ENCODE results near the gene ALLC.

ALLC gene

GRCh38 chr2:3727397-3728045 is 69.5 kb downstream of the ALLC start:
- DNase-seq, result no peak

DNA sequence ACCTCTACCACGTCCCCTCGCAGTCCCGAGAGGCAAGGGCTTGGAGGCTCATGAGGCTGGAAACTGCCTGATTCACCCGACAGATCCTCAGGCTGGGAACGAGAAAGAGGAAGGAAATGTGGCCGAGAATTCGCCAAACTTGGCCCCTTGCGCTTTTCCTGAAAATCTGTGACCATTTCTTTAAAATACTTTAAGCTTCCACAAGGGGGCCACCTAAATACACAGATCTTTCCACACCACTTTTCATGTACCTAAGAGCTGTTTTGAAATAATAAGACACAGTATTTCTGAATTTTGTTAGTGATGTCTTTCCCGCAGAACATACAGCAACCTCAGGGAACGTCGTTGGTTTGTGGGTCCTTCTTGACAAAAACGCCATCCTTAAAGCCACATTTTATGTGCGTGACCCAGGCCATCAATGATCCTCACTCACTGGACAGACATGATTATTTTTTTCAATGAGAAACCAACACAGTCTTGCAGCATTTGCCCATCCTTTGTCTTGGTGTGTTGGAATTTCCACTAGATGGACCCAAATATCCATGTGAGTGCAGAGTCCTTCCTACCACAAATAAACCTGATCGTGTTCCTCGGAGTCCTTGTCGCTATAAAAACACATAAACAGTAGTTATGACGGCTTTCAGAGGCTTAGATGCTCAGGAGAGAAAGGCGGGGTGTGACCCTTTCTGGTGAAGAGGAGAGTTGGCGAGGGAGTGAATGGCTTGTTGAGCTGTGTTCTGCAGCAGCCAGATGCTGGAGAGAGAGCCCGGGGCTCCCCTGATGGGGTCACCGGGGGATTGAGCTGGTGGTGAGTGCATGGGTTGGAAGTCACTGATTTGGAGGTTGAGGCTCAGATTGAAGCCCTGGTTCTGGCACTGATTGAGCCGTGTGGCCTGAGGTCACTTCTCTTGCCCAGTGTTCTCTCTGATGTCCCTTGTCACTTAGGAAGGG is 70.4 kb downstream of the ALLC start:
- DNase-seq, result peak; percentile 58

GRCh38 chr2:3729055-3729448 is 71.1 kb downstream of the ALLC start:
- DNase-seq, result no peak

DNA sequence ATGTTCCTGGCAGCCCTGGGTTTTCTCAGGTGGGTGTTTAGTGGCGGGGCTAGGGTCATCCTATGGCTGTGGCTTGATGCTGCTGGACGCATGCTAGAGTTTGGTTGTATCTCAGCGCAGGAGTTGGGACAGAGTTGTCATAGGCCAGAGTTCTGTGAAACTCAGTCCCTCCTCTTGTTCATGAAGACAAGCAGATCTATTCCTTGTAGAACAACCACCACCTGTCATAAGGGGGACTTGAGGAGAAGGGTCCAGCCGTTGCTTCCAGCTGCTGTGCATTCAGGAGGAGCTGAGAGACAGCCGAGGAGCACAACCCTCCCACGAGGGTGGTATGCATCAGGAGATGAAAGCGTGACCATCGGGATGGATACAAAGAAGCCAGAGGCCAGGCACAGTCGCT is 71.8 kb downstream of the ALLC start:
- no peak for DNase-seq

DNA sequence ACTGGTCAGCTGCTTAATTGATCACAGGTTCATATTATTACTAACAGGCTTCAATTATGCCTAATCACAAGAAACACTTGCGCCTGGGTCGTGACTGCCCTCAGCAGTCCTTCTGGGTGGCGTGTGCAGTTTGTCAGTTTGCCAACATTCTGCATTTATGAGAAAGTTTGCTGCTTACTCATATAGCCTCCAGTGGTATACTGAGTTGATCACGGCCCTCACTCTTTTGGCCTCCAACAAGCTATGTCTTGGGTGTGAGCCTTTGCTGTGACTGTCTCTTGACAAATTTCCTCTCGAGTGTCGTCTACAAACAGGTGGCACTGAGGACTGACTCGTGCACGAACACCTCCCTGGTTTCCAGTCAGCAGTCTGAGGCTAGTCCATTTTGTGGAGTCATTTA is 72.6 kb downstream of the ALLC start:
- DNase-seq, result peak; percentile 65

DNA sequence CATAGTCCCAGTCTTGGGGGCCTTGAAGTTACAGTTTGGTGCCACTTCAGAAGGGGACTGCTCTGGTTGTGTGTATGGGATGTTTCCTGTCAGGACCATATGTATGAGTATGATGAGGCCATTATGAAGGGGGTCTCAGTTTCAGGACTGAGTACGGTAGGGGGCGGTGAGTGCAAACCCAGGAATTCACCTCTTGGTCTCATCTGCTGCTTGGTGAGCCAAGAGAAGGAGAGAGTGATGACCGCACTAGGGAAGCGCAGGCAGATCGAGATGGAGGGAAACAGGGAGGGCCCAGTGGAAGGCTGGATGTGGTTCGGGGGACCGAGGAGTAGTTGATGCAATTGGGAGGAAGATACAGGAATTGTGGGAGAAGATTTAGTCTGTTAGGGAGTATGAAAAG is 73.8 kb downstream of the ALLC start:
- DNase-seq, result no peak

GRCh38 chr2:3736112-3736511 is 78.1 kb downstream of the ALLC start:
- no peak for DNase-seq

GRCh38 chr2:3737128-3737527 is 79.1 kb downstream of the ALLC start:
- no peak for DNase-seq

GRCh38 chr2:3738454-3738853 is 80.5 kb downstream of the ALLC start:
- peak; percentile 53 for DNase-seq

- no peak for DNase-seq
These were observed 81.3 kb downstream of the ALLC start for GRCh38 chr2:3739313-3739712.

- no peak for DNase-seq
These were observed 83.4 kb downstream of the ALLC start for GRCh38 chr2:3741396-3741795.

- DNase-seq, result no peak
These were observed 84.0 kb downstream of the ALLC start for GRCh38 chr2:3741867-3742602.

GRCh38 chr2:3742743-3743508 is 84.9 kb downstream of the ALLC start:
- no peak for DNase-seq

DNA sequence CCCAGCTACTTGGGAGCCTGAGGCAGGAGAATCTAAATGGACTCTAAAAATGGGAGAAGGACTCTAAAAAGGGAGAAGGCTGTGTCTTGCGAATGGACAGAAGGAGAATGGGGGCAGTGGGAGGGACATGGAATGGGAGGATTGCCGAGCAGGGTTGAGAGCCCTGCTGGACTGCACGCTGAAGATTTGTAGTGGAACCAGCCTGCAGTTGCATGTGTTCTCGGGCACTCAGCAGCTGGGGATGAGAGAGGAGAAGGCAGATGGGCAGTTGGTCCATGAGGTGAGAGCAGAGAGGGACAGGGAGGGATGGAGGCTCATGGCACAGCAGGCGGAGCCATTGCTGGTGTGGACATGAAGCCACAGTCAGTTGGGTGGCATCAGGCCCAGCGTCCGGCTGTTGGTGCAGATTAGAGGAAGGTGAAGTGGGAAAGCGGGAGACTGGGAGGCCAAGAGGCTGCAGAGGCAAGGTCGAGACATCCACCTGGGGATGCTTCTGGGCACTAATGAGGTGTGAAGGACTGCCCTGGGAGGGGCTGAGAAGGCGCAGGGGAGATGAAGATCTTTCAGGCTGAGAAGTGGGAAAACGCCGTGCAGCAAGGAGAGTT is 86.1 kb downstream of the ALLC start:
- no peak for DNase-seq

DNA sequence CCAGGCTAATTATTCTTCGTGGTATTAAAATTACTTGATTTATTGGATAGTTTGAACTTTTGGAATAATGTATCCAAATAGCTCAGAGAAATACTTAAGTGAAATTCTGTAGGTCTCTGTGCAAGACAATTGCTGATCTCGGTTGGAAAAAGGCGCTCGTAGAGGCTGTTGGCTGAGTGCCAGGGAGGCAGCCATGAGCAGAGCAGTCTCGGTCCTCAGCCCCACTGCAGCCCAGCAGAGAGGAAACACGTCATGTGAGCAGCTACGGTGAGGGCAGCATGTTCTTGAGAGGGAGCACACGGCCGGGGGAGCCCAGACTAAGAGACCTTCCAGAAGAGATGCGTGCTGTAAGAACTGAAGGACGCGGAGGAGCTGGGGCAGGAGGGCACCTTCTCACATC is 87.9 kb downstream of the ALLC start:
- no peak for DNase-seq

GRCh38 chr2:3747032-3747654 is 89.1 kb downstream of the ALLC start:
- DNase-seq, result no peak

DNA sequence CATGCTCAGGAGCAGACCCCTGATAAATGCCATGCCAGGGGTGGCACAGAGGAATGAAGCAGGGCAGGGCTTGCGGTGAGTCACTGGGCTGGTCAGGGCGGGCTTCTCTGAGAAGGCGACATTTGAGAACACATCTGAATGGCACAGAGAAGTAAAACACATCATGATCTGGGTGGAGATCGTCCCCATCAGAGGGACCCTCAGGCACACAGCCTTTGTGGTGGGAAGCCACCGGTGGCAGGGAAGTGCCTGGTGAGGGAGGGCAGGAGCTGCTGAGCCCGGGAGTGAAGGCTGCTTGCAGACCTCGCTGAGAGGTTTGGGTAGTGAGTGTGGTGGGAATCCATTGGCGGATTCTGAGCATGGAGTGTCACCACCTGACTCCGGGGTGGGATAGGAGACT is 89.8 kb downstream of the ALLC start:
- no peak for DNase-seq

DNA sequence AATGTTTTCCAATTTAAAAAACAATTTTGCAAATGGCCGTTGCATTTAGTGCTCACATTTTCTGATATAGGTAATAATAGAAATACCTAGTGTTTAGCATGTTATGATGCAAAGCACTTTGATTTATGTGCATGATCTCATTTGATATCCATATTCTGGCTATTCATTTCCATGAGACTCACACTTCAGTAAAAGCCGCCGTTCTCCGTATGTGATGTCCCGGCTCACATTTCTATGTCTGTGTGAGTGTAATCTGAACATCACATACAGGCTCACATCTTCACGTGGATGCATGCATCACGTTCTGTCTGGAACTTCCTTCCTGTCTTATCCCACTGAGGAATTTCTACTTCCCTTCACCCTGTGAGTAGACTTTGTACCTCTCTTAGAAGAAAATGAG is 91.2 kb downstream of the ALLC start:
- DNase-seq, result no peak

GRCh38 chr2:3751251-3751650 is 93.3 kb downstream of the ALLC start:
- no peak for DNase-seq

- no peak for DNase-seq
These were observed 93.8 kb downstream of the ALLC start for GRCh38 chr2:3751806-3752205.
